ENCODE results near the gene SPNS1. TPM values are rescaled to one million over a fixed set of nuclear protein-coding genes. Genes with fewer than 3 reads are reported as not detected.
A peak's percentile ranks its signal among the peaks of the same experiment; 100 is the strongest.

SPNS1 gene
- total RNA-seq, 1 donor from 2014 or later, result 36.0 TPM

DNA sequence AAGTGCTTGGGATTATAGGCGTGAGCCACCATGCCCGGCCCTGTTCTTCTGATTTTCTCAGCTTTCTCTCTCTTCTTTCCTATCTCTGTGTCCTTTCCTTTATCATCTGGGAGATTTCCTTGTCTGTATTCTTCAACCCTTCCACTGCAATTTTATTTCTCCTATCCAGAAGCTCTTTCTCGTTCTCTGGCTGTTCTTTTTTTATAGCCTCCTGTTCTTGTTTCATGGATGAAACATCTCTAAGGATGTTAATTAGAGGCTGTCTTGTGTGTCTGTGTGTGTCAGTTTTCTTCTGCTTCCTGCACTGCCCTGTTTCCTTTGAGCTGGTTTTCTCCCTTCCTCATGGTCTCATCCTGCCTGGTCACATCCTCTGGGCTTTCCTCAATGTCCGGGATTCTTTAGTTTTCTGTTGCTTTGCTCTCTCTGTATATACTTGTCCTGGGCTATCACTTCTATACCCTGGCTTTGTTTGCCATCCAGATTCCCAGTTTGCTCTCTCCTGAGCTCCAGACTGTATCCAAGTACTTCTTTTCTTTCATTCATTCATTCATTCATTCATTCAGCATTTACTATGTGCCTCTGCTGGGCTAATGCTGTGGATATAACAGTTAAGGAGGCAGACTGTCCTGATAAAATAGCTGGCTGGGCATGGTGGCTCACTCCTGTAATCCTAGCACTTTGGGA is 12.7 kb downstream of the SPNS1 start:
- DNase-seq (ENCODE audit: low read depth), result no peak

DNA sequence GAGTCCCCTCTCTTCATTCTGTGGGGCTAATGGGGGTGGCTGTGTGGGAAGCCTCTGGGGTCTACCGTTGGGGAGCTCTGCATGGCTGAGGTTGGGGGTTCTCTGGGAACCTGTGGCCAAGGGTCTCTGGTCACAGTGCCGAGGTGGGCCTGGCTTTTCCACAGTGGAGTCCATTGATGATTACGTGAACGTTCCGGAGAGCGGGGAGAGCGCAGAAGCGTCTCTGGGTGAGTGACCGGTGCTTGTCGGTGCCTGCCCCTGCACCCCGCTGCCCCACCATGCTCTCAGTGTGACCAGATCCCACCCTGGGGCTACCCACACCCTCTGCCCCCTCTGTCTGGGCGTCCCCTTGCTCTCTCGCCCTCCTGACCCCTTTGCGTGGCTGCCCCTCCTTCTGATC is 14.8 kb downstream of the SPNS1 start:
- DNase-seq (ENCODE audit: low read depth), result no peak

DNA sequence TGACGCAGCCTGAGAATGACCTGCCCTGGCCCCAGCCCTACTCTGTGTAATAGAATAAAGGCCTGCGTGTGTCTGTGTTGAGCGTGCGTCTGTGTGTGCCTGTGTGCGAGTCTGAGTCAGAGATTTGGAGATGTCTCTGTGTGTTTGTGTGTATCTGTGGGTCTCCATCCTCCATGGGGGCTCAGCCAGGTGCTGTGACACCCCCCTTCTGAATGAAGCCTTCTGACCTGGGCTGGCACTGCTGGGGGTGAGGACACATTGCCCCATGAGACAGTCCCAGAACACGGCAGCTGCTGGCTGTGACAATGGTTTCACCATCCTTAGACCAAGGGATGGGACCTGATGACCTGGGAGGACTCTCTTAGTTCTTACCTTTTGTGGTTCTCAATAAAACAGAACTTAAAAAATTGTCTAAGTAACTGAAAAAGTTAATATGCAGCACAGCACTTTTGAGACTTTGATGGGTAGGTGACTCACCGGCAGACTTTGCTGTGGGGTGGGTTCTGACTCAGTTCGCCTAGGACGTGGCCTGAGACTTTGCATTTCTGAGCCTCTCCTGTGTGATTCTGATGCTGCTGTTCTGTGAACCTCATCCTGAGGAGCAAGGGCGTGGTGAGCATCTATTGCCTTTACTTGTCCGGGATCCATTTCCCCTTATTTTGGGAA is 15.9 kb downstream of the SPNS1 start:
- no peak for DNase-seq (ENCODE audit: low read depth)

- DNase-seq (ENCODE audit: low read depth), result no peak
These were observed 17.1 kb downstream of the SPNS1 start for GRCh38 chr16:28991687-28992086.

- no peak for DNase-seq (ENCODE audit: low read depth)
These were observed 17.9 kb downstream of the SPNS1 start for GRCh38 chr16:28992496-28992895.

GRCh38 chr16:28998837-28999236 is 24.3 kb downstream of the SPNS1 start:
- DNase-seq (ENCODE audit: low read depth), result no peak

DNA sequence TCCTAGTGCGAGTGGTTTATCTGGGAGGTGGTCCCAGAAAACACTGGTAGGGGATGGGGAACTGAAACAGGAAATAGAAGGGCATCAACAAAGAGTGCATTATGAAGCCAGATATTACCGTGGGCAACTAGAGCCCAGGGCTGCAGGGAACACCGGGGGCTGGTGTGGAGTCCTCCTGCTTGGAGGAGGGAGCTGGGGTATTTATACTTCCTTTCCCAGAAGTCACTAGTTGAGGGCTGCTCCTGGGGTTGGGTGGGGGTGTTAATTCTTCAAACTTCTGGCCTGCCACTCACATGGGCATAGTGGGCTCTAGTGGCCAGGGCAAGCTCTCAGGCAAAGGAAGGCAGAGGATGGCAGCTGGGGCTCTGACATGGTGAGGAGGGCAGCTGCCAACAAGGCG is 25.0 kb downstream of the SPNS1 start:
- DNase-seq (ENCODE audit: low read depth), result no peak

DNA sequence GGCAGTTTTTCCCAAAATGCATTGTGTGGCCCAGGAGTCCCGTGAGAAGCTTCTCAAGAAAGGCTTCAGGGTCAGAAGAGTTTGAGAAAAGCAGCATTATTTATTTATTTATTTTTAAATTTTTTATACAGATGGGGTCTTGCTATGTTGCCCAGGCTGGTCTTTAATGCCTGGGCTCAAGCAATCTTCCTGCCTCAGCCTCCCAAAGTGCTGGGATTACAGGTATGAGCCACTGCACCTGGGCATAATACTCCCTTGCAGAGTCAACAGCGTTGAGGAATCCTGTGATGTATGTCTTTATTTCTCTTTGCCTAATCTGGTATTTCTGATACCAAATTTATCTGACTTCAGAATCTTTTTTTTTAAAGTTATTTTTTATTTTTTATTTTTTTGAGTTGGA is 25.4 kb downstream of the SPNS1 start:
- DNase-seq (ENCODE audit: low read depth), result no peak

DNA sequence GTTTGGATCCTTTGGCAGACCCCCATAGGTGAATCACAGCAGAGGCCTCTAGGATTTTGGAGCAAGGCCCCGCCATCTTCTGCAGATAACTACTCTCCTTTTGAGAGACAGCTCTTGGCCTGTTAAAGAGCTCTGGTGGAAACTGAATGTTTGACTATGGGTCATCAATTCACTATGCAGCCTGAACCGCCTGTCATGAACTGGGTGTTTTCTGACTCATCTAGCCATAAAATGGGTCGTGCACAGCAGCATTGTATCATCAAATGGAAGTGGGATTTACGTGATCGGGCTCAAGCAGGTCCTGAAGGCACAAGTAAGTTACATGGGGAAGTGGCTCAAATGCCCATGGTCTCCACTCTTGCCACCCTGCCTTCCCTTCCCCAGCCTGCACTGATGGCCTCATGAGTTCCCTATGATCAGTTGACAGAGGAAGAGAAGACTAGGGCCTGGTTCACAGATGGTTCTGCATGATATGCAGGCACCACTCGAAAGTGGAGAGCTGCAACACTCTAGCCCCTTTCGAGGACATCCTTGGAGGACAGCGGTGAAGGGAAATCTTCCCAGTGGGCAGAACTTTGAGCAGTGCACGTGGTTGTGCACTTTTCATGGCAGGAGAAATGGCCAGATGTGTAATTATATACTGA is 30.0 kb downstream of the SPNS1 start:
- DNase-seq (ENCODE audit: low read depth), result peak; percentile 51

DNA sequence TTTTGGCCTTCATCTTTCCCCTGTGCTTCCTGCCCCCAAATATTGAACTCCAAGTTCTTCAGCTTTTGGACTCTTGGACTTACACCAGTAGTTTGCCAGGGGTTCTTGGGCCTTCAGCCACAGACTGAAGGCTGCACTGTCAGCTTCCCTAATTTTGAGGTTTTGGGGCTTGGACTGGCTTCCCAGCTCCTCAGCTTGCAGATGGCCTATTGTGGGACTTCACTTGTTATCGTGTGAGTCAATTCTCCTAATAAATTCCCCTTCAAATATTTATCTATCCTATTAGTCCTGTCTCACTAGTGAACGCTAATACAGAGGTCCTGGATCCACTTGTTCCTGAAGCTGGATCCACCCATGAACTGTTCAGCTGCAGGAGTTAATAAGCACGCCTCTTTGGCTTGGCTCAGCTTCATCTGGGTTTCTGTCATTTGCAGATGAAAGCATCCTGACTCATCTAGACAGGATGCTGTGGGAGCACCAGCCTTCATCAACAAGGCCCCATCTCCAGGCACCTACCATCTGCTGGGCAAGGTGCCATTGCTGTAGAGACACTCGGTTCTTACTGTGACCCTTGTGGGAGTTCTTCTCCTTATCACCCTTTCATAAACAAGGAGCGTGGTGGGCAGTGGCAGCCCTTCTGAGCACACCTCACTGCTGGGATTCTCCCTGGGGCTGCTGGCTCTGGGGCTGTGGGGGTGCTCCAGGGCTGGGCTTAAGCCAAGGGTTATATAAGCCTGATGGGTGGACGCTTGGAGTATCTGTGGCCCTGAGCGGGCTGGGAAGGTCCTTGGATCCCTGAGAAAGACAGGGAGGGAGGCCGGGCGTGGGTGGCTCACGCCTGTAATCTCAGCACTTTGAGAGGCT is 33.4 kb downstream of the SPNS1 start:
- peak; percentile 55 for DNase-seq (ENCODE audit: low read depth)

- DNase-seq (ENCODE audit: low read depth), result no peak
These were observed 34.7 kb downstream of the SPNS1 start for GRCh38 chr16:29009050-29009837.

DNA sequence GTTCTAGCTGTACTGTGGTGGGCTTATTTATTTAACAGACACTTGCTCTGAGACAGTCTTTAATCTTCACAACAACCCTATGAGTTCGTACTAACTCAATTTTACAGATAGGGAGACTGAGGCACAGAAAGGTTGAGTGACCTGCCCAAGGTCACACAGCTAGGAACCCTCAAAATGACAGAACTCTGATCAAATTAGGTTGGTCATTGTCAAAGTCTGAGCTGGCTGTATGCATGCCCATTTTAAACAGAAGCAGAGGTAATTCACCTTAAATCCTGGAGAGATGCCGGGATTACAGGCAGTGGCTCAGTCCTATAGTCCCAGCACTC is 35.2 kb downstream of the SPNS1 start:
- no peak for DNase-seq (ENCODE audit: low read depth)

GRCh38 chr16:29011112-29011511 is 36.5 kb downstream of the SPNS1 start:
- no peak for DNase-seq (ENCODE audit: low read depth)

DNA sequence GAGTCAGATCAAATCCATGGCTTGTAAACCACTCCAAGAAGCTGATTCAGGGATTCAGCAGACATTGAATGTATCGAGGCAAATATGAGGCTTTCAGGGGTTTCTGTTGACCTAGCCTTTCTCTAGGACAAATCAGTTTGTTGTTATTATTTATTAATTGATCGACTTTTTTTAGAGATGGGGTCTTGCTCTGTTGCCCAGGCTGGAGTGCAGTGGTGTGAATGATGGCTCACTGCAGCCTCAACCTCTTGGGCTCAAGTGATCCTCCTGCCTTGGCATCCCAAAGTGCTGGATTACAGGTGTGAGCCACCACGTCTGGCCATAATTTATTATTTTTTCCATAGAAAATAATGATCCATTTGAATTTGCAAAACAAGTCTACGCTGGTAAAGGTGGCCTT is 37.3 kb downstream of the SPNS1 start:
- DNase-seq (ENCODE audit: low read depth), result no peak

DNA sequence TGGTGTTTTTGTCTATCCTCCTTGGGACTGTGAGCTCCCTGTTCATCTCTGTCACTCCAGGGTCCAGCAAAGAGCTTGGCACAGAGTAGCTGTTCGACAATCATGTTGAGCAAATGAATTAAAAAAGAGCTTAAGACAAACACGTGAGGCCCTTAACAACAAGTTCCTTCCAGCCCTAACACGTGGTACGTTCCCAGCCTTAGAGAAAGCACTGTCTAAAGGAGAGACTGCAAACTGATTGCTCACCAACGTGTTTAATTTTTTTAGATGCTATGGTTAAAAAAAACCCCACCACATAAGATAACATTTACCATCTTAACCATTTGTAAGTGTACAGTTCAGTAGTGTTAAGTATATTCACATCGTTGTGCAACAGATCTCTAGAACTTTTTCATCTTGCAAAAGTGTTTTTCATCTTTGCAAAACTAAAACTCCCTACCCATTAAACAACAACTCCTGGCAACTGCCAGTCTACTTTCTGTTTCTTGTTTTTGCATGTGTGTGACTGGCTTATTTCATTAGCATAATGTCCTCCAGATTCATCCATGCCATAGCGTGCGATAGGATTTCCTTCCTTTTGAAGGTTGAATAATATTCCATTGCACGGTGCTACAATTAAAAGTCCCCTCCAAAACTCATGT is 38.5 kb downstream of the SPNS1 start:
- no peak for DNase-seq (ENCODE audit: low read depth)

- no peak for DNase-seq (ENCODE audit: low read depth)
These were observed 40.0 kb downstream of the SPNS1 start for GRCh38 chr16:29014561-29015069.

DNA sequence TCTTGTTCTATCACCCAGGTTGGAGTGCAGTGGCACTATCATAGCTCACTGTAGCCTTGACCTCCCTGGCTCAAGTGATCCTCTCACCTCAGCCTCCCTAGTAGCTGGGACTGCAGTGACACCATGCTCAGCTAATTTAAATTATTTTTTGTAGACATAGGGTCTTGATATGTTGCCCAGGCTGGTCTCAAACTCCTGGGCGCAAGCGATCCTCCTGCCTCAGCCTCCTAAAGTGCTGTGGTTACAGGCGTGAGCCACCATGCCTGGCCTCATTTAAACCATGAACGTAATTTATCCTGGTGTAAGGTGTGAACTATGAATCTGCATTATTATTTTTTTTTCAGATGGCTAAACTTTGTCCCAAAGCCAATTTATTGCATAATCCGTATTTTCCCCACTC is 47.6 kb downstream of the SPNS1 start:
- no peak for DNase-seq (ENCODE audit: low read depth)

GRCh38 chr16:29023279-29024277 is 49.0 kb downstream of the SPNS1 start:
- peak; percentile 51 for DNase-seq (ENCODE audit: low read depth)

- DNase-seq (ENCODE audit: low read depth), result no peak
These were observed 49.7 kb downstream of the SPNS1 start for GRCh38 chr16:29024278-29024677.

DNA sequence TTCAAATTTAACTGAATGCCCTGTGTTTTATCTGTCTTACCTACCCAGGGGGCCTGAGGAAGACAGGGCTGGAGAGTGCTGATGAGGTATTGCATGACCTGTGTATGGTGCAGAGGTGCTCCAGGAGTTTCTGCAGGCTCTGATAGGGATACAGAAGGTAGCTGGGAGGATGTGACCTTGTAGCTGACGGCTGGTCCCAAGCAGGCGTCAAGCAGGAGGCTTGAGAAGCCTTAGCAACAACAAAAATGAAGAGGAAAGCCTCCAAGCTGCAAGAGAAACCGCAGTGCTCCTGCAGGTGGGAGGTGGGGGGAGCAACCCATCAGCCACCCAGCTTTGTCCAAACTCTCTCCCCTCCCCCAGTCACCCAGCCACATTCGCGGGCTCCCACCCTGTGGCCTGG is 50.6 kb downstream of the SPNS1 start:
- no peak for DNase-seq (ENCODE audit: low read depth)
